ENCODE results near the gene PPHLN1. TPM values are rescaled to one million over a fixed set of nuclear protein-coding genes. Genes with fewer than 3 reads are reported as not detected.

The PPHLN1 gene
- total RNA-seq, 1 donor from 2014 or later, result 62.1 TPM

- H3K36me3 ChIP-seq (ENCODE audit: control insufficient read depth, insufficient read depth, low read length), result no peaks in the 10 kb centered on the region
- H3K4me3 ChIP-seq (ENCODE audit: low read depth, low read length), result no peak overlapping the region
- no peak for TF ChIP-seq CTCF (IDR thresholded peaks at IDR 0.05; ENCODE audit: insufficient read depth, low read length, severe bottlenecking)
- H3K27me3 ChIP-seq (ENCODE audit: control insufficient read depth, insufficient read depth, low read length), result no peaks in the 10 kb centered on the region
- FAIRE-seq (no peak), DNase-seq (ENCODE audit: low read depth) (no peak)
These were observed 132.6 kb downstream of the PPHLN1 start for GRCh38 chr12:42458575-42458974.

- DNase-seq (ENCODE audit: low read depth) (no peak), FAIRE-seq (no peak)
- H3K4me3 ChIP-seq (ENCODE audit: low read depth, low read length), result no peak overlapping the region
- H3K36me3 ChIP-seq (ENCODE audit: control insufficient read depth, insufficient read depth, low read length), result peaks cover 1% of the 10 kb centered on the region
- no peaks in the 10 kb centered on the region for H3K27me3 ChIP-seq (ENCODE audit: control insufficient read depth, insufficient read depth, low read length)
- TF ChIP-seq CTCF (IDR thresholded peaks at IDR 0.05; ENCODE audit: insufficient read depth, low read length, severe bottlenecking), result no peak
These were observed 133.4 kb downstream of the PPHLN1 start for GRCh38 chr12:42459336-42459847.

GRCh38 chr12:42462486-42462885 is 136.5 kb downstream of the PPHLN1 start:
- no peak for DNase-seq (ENCODE audit: low read depth)
- no peak for FAIRE-seq
- Histone ChIP-seq H3K27me3 (ENCODE audit: control insufficient read depth, insufficient read depth, low read length) (no peaks in the 10 kb centered on the region), H3K36me3 (ENCODE audit: control insufficient read depth, insufficient read depth, low read length) (peaks cover 1% of the 10 kb centered on the region), H3K4me3 (ENCODE audit: low read depth, low read length) (no peak overlapping the region)
- TF ChIP-seq CTCF (IDR thresholded peaks at IDR 0.05; ENCODE audit: insufficient read depth, low read length, severe bottlenecking), result no peak

- no peaks in the 10 kb centered on the region for H3K27me3 ChIP-seq (ENCODE audit: control insufficient read depth, insufficient read depth, low read length)
- H3K4me3 ChIP-seq (ENCODE audit: low read depth, low read length), result no peak overlapping the region
- TF ChIP-seq CTCF (IDR thresholded peaks at IDR 0.05; ENCODE audit: insufficient read depth, low read length, severe bottlenecking), result no peak
- FAIRE-seq, result no peak
- no peak for DNase-seq (ENCODE audit: low read depth)
- peaks cover 1% of the 10 kb centered on the region for H3K36me3 ChIP-seq (ENCODE audit: control insufficient read depth, insufficient read depth, low read length)
These were observed 137.7 kb downstream of the PPHLN1 start for GRCh38 chr12:42463671-42464070.

GRCh38 chr12:42468341-42468821 is 142.4 kb downstream of the PPHLN1 start:
- no peak for TF ChIP-seq CTCF (IDR thresholded peaks at IDR 0.05; ENCODE audit: insufficient read depth, low read length, severe bottlenecking)
- Histone ChIP-seq H3K27me3 (ENCODE audit: control insufficient read depth, insufficient read depth, low read length) (no peaks in the 10 kb centered on the region), H3K36me3 (ENCODE audit: control insufficient read depth, insufficient read depth, low read length) (peaks cover 5% of the 10 kb centered on the region), H3K4me3 (ENCODE audit: low read depth, low read length) (no peak overlapping the region)
- FAIRE-seq (no peak), DNase-seq (ENCODE audit: low read depth) (no peak)

GRCh38 chr12:42468921-42469320 is 143.0 kb downstream of the PPHLN1 start:
- H3K4me3 ChIP-seq (ENCODE audit: low read depth, low read length), result no peak overlapping the region
- TF ChIP-seq CTCF (IDR thresholded peaks at IDR 0.05; ENCODE audit: insufficient read depth, low read length, severe bottlenecking), result no peak
- H3K36me3 ChIP-seq (ENCODE audit: control insufficient read depth, insufficient read depth, low read length), result peaks cover 5% of the 10 kb centered on the region
- H3K27me3 ChIP-seq (ENCODE audit: control insufficient read depth, insufficient read depth, low read length), result no peaks in the 10 kb centered on the region
- DNase-seq (ENCODE audit: low read depth), result no peak
- no peak for FAIRE-seq
